A673 (cell line): ENCODE data around the gene WDFY3.

Experiments used
- CTCF ChIP-seq: fragments of 300-800, 200-600 bp; sonication (generic); conservative IDR thresholded peaks from 2 replicates; pipeline ENCODE4 v1.5.1; 2017; ENCODE audit warnings: low read depth, mild to moderate bottlenecking, antibody characterized with exemption, low read length, moderate library complexity, mixed read lengths
- EZH2 ChIP-seq: fragments of 200-600 bp; sonication (generic); IDR thresholded peaks from 2 replicates; pipeline ENCODE4 v1.6.1; 2017; ENCODE audit warnings: borderline replicate concordance, low read depth, mild to moderate bottlenecking, mixed read lengths, antibody characterized with exemption, low read length; ENCODE audit not compliant: poor library complexity, severe bottlenecking

- no peak for TF ChIP-seq CTCF
- TF ChIP-seq EZH2: no peak
Observed at GRCh38 chr4:84938316-84938715, 28.2 kb downstream of the WDFY3 start.
